NCI-H510A treated with DMSO at 0.1 percent for 48 hours (cell line): ENCODE results near the gene CLDN12.
A peak's percentile ranks its signal among the peaks of the same experiment; 100 is the strongest.

Experiments
- DNase-seq: peaks from one replicate; lab custom pipeline; 2025; lab: John Stamatoyannopoulos, UW

The CLDN12 gene

DNA sequence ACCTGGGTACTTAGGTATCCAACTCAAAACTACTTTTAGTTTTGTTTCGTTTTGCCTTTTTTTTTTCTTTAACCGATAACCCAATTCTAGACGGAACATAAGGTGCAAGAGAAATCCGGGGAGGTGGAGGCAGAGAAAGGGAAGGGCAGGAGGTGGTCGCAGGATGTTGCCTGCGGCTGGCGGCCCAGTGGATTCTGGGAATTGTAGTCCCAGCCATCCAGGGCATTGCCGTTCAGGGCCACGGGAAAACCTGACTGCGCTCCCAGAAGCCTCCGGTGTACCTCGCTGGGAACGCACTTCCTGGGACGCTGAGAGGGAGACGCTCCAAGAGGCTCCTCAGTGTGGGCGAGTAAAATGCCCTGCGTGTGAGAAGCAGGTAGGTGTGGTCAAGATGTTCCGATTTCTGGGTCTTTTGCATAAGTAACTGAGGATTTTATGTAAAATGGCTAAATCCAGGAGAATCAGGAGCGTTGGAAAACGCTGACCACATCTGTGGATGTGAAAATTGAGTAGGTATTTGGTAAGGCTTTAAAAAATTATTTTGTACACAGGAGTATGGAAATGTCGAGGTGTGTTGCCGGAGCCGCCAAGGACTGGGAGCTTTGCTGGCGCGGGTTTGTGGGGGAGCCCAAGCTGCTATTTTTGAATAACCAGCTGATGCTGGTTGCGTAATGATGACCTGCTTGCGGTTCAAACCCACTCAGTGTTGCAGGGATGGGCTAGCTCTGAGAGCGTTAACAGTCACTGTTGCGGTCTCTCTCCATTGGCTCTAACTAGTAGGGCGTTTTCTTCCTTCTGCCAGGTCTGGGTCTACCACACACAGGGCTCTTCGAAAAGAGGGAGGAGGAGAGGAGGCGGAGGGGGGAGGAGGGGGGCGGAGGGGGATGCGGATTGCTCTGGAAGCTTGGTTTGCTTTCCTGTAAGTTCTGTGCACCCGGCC lies at the start of gene CLDN12:
Gene CLDN12, plus strand, starts transcription at position 288 of the 940 bp plus-strand sequence. CDS start 9,216 bp downstream, outside the sequence.
- peak; percentile 77 for DNase-seq

DNA sequence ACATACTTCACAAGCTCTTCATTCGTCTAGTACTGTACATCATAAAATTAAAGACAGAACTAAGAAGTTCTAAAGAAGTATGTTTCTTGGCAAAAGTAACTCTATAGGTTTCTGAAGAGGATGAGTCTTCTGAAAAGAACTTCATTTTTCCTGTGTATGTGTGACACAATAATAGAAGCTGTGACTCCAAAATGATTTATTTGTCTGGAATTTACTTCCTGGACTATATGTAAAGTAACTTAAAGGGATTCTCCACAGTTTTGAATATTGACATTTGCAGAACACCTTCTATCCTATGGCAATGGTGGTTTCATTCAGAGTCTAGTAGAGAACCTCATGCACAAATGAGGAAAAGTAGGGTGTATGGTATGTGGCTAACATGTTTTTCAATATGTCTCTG lies 19.8 kb upstream of the CLDN12 start:
- DNase-seq: no peak

DNA sequence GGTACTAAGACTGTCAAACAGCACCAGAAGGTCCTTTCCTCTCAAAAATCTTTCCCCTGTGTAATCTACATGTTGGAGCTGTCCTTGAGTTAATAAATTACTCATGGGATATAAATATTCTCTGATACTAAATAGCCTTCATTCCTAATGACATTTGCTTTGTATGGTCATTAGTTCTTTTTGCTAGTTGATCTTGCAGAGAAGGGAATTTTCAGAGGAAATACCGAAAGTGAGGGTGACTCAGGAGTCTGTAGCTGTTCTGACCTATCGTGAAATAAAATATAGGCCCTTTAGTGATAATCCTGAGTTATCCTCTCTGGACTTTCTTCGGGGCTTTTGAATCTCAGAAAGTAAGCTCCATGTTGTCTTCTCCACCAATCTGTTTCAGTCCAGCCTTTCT lies 19.4 kb upstream of the CLDN12 start:
- no peak for DNase-seq

DNA sequence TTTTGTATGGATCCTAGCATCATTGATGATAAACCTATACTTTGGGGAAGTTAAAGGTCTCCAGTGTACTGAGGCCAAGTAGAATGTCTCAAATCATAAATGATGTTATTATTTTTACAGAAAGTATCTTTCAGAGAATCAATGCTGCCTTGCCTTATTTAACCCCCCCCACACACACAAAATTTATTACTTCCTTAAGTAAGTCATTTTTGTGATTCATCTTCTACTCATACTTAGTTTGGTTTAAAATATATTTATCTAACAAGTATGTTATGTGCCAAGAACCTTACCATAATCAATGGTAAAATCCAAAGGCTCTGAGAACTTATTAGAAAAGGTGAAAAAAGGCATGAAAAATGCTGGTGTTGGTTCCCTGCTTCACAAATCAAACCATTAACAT lies 18.8 kb upstream of the CLDN12 start:
- DNase-seq: no peak

DNA sequence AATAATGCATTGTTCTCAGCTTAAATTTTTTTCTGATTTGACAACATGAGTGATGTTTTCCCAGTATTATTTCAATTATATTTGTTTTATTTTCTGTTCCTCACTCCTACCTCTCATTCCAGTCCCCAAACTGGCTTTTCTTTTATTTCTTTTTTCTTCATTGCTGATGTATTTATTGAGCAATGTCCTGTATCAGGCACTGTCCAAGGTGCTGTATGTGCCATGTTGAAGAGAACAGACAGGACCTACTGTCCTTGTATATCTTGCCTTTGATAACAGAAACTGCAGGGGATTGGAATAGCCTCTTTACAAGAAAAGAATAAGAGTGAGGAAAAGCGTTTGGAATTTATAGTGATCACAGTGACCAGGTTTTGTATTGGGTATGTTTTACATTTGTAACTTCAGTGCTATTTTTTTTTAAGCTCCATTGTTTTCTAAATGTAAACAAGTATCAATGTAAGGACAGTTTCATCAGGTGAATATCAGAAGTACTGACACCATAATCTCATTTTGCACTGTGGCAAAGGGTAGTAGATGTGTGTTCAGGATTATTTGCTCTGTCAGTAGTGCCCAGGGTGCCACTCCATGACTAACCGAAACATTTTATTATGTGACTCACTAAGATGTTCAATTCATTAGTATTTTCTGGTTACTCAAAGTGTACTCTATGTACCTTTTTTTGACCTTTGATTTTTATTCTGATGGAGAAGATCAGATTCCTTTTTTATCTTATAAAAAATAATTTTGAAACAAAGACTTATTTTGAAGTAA lies 15.6 kb upstream of the CLDN12 start:
- DNase-seq: no peak

DNA sequence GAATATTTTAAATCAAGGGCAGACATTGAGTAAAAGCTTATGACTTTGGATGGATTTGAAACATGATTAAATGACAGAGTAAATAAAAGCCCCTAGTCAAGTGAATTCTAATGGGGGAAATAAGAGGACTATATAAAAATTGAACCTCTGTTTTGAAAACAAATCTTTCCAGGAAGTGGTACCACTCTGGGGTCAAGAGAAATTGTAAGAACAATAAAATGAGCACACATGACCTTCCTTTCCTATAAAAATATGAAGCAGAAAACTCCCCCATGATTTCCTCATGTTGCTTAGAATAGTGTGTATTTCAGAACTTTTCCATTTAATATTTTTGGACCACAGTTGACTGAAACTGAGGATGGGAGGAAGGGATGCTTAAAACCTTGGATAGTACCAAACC lies 12.3 kb upstream of the CLDN12 start:
- DNase-seq: no peak

DNA sequence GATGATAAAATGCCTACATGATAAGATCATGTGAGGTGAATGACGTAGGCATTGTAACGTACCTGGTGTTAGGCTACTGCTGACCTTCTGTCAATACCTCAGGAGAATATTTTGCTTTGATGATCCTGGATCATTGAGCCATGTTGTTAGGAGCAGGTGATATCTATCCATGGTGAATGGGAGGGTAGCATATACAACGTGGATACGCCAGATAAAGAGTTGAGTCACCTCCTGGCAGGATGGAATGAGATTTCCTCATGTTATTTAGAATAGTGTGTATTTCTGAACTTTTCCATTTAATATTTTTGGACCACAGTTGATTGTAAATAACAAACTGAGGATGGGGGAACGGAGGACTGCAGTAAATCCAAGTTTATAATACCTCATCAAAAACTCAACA lies 11.8 kb upstream of the CLDN12 start:
- DNase-seq: no peak

DNA sequence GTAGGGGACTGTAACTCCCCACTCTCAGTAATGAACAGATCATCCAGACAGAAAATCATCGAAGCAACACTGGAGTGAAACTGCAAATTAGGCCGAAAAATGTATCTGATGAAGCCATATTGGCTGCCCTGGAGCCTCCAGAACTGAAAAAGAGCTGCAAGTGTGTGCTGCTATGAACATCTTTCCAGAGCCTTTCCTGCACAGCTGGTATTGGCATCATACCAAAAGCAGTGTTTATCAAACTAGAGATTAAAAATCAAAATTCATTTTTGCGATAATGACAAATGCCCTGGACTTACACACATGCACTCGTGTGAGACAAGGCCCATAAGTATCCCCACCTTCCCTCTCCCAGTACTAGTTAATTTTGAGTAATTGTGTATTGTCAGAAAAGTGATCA lies 6.8 kb upstream of the CLDN12 start:
- no peak for DNase-seq

DNA sequence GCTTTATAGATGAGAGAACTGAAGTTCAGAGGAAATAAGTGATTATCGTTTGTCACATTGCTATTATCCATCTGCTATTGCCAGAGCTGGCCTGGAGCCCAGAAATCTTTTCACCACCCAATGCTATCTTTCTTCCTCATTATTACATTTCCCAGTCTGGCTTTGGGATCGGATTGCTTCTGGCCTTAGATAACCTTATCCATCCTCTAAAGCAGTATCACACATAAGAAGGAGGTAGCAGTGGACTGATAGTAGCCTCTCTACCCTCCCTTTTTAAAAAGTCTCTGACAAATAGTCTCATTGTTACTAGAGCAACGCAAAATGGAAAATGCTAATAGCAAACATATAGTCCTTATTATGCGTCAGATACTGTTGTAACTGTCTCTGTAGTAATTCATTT lies 1.3 kb upstream of the CLDN12 start:
- no peak for DNase-seq

DNA sequence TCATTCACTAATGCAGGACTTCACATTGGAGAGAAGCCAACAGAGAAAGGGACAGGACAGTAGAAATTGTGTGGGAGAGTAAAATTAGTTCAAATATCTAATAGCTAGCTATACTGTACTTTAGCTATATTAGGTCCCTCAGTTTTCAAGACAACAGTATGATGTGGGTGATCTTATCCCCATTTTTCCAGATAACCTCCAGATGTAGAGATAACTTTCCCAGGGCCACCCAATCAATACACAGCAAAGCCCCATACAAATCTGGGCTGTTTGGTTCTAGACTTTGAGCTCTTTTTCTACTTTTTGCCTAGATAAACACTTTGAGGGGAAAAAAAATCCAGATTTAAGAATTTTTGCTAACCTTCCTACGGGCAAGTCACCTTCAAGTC lies 482 bp upstream of the CLDN12 start:
- no peak for DNase-seq

DNA sequence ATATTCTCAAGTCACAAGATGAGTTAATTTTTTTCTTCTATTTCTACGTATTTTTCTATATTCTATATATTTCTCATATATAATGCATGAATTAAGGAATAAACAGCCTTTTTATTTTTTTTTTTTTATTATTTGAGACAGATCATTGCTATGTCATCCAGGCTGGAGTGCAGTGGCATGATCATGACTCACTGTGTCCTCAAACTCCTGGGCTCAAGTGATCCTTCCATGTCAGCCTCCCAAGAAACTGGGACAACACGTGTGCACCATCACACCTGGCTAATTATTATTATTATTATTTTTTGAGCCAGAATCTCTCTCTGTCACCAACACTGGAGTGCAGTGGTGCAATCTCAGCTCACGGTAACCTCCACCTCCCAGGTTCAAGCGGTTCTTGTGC lies 1.5 kb downstream of the CLDN12 start:
- DNase-seq: no peak

DNA sequence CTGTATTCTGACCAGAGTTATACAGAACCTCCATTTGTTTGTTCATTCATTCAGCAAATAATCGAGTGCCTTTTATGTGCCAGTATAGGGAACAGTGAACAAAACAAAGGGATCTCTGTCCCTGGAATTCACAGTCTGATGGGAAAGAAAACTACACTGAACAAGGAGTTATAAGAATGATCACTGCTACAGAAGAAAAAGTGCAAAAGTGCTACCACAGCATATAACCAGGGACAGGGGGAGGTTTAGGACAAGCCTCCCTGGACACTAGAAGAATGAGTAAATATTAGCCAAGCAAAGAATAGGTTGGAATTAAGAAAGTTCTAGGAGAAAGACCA lies 4.2 kb downstream of the CLDN12 start:
- no peak for DNase-seq

DNA sequence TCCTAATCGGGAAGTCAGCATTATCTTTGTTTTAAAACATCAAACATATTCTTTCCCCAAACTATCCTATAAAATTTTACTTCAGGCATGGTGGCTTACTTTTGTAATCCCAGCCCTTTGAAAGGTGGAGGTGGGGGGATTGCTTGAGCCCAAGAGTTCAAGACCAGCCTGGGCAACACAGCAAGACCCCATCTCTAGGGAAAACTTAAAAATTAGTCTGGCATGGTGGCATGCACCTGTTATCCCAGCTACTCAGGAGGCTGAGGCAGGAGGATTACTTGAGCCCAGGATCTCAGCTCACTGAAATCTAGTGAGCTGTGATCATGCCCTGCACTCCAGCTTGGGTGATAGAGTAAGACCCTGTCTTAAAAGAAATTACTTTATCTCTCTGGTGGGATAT lies 4.9 kb downstream of the CLDN12 start:
- no peak for DNase-seq

DNA sequence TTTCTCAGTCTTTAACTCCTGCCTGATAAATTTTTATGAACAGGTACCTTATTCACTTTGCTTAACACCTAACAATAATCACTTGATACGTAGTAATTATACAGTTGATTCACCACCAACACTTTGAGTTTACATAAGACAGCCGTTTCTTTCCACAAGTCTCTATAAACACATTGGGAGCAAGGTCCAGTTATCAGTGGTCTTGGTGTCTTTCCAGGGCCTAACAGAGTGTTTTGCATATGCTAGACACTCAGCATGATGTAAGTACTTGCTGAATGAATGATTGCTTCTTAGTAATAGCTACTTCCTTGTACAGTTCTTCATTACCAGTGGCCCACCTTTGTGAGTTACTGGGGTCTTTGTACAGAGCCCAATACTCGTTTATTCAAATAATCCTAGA lies 6.4 kb downstream of the CLDN12 start:
- no peak for DNase-seq

DNA sequence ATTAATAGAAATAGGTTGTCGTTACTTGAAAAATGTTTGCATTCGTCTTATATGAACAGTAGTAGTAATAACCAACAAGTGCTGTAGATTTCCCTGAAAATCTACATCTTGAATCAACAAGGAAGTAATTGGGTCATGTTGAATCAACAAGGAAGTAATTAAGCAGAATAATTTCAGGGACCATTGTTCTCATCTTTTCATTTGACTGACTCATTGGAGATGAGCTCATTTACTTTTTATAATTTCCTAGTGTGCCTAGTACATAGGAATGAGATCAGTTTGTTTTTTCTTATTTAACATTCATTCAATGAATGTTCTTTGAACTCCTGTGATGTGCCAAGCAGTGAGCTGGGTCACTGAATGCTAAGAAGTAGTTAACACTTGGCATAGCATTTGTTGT lies 8.2 kb downstream of the CLDN12 start:
- DNase-seq: no peak

DNA sequence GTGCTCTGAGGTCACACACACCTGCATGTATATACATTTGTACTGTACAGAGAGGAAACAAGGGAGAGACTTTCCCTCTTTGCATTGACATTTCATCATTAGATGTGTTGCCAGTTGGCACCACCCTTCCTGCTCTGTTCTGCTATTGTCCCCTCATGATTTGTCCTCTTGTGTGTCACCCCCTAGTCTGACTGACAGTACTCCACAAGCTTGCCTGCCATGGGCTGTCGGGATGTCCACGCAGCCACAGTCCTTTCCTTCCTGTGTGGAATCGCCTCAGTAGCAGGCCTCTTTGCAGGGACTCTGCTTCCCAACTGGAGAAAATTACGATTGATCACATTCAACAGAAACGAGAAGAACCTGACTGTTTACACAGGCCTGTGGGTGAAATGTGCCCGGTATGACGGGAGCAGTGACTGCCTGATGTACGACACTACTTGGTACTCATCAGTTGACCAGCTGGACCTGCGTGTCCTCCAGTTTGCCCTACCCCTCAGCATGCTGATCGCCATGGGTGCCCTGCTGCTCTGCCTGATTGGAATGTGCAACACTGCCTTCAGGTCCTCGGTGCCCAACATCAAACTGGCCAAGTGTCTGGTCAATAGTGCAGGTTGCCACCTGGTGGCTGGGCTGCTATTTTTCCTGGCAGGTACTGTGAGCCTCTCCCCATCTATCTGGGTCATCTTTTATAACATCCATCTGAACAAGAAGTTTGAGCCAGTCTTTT lies 9.4 kb downstream of the CLDN12 start:
- DNase-seq: no peak

DNA sequence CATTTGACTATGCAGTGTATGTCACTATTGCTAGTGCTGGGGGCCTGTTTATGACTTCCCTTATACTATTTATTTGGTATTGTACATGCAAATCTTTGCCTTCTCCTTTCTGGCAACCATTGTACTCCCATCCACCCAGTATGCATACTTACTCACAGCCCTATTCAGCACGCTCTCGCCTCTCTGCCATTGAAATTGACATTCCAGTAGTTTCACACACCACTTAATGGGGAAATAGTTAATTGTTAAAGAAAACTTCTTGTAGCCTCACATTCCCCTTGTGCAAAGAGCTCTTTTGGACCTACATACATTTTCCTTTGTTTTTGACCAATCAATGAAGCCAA lies 9.9 kb downstream of the CLDN12 start:
- DNase-seq: no peak

DNA sequence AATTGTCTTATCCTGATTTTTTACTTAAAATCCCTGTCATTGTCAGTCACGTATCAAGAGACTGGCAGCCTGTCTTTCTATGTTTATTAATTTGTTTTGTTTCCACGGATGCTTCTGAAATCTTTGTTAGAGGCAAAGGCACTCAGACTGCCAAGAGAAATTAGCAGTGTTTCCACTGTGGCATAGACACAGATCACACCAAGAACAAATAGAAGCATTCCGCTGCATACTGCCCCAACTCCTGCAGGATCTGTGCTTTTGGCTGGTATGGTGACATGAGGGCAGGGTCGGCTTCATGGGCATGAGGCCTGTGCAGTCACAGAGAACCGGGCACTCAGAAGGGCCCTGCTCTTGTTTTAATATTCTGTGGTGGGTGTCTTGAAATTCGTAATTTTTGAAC lies 18.4 kb downstream of the CLDN12 start:
- DNase-seq: no peak

DNA sequence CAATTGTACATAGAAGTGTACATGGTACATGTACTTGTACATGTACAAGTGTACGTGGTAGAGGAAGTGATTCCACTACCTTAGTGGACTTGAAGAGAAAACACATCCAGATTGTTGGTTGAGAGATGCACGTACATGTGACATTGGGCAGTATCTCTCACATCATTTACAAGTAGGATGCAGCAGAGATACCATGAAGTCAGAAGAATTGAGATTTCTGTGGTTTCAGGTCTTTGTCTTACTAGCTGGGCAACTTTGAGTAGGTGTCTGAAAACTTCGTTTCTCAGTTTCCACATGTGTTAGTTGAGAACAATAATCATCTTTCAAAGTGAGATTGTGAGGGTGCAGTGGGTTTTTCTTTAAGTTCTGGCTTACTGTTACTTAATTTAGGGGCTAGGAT lies 21.5 kb downstream of the CLDN12 start:
- no peak for DNase-seq

DNA sequence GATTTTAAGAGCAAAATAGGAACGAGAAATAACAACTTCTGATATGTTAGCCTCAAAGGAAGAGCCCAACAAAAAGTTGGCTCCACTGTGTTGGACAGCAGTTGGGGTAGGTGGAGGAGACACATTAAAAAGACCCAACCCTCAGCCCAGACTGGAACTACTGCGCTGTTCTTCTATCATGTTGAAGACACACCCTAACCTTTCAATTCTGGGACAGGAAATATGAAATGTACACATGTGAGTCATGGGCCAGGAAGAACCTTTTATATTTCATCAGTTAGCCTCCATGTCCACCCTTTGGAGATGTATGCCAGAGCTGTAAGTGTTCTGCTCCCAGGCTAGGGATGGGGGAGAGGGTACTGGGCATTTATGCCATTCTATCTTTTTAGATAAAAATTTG lies 22.1 kb downstream of the CLDN12 start:
- no peak for DNase-seq

DNA sequence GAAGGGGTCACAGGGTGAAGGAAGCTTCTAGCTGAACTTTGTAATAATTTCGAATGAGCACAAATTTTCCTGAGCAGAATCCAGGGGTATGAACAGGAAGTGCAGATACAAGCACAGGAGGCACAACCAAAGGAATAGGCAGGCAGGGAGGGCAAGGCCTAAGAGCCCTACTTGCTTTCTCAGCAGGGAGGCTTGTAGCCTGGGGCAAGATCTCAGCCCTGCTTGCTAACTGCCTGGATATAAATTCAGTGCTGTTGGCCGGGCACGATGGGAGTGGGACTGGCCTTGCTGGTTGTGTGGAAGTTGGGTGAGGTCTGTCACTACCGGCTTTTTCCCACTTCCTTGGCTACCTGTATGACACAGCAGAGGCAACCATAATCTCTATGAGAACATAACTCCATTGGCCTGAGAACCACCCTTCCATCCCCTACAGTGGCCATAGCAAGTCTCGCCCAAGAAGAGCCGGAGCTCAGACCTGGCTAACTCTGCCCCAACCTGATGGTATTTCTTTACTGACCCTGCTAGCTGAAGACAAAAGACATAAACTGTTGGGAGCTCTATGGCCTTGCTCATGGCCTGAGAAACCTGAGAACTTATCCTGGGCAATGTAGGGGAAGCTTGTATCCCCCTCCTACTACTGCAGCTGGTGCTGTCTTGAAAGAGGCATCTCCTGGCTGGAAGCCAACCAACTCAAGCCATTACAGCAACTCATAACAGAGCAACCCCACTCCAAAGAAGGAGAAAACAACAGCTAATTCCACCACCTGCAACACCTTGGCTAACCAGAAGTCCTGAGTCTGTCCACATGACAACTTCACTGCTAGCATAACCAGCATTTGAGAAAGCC lies 27.6 kb downstream of the CLDN12 start:
- DNase-seq: no peak

DNA sequence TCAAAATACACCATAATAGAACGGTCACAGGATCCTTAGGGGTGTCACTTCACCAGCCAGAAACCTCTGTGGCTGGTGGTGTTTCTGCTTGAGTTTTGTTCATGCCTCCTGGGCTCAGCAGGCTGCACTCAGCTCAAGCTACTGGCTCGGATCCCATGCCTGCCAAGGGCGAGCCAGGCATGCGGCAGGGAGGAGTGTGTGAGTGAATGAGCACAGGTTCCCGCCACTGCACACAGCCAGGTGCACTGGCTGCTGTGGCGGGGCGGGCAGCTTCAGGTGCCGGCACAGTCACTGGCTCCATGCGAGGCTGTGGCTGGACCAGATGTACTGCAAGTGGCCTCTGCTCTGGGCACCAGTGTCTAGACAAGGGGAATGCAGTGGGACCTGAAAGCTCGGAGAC lies 29.5 kb downstream of the CLDN12 start:
- no peak for DNase-seq
